ENCODE results near the gene STUB1. TPM values are rescaled to one million over a fixed set of nuclear protein-coding genes. Genes with fewer than 3 reads are reported as not detected.
"Not testable (repeated sequence)": the region's sequence is repeated elsewhere in the genome, so short reads cannot be mapped to it uniquely, and the experiment has no call there.

Gene STUB1
- total RNA-seq, 2 donors from 2014 or later: 63.3 to 205 TPM

GRCh38 chr16:711548-712320, 31.5 kb downstream of the STUB1 start:
- ATAC-seq (peak; percentile 36), DNase-seq (peak; percentile 76 to 83 (median 80))
- no peaks in the 10 kb centered on the region for H3K36me3 ChIP-seq (replicated peaks in 1 of 2; ENCODE audit: insufficient read depth in 1 of 2, low read depth in 2 of 2)
- H3K27ac ChIP-seq: no peak overlapping the region
- peaks cover 30% of the 10 kb centered on the region for H3K4me1 ChIP-seq
- TF ChIP-seq POLR2A (IDR thresholded peaks at IDR 0.05) (no peak), CTCF (IDR thresholded peaks at IDR 0.05) (peak; percentile 86 to 94 (median 89))
- 6 to 9% methylated on average over 16 to 24 of the region's 25 CpGs for WGBS, 2 donors
- no peak overlapping the region for H3K4me3 ChIP-seq
- peaks cover 0 to 24% of the 10 kb centered on the region in 2 donors for H3K27me3 ChIP-seq
- no peaks in the 10 kb centered on the region for H3K9me3 ChIP-seq
- intact Hi-C loops (cut with DNase I): loop anchor here (5.0 kb wide), 1 partner anchor 341 kb away; no protein-coding TSS in a partner anchor

DNA sequence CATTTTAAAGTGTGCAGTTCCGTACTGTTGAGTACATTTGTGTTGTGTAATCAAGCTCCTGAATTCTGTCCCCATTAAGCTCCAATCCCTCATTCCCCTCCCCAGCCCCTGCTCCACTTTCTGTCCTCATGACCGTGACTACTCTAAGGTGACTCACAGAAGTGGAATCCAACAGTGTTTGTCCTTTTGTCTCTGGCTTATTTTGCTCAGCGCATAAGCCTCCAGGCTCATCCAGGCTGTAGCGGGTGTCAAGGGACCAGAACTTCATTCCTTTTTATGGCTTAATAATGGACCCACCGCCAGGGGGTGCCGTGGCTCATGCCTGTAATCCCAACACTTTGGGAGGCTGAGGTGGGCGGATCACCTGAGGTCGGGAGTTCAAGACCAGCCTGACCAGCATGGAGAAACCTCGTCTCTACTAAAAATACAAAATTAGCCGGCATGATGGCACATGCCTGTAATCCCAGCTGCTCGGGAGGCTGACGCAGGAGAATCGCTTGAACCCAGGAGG, 32.6 kb downstream of the STUB1 start:
- intact Hi-C loops (cut with DNase I): loop anchor here (5.0 kb wide), 1 partner anchor 340 kb away; no protein-coding TSS in a partner anchor
- not testable (repeated sequence) for H3K9me3 ChIP-seq; ATAC-seq; H3K36me3 ChIP-seq (replicated peaks in 1 of 2; ENCODE audit: insufficient read depth in 1 of 2, low read depth in 2 of 2); H3K4me3 ChIP-seq; H3K27ac ChIP-seq
- Histone ChIP-seq H3K4me1 (peaks cover 40% of the 10 kb centered on the region), H3K27me3 (peaks cover 0 to 24% of the 10 kb centered on the region in 2 donors)
- WGBS, 2 donors: 45% methylated on average over 4 to 13 of the region's 13 CpGs
- DNase-seq: peak in 1 of 4 donors; percentile 41
- peak in 2 of 7 experiments; percentile 13 to 21 for TF ChIP-seq CTCF (IDR thresholded peaks at IDR 0.05)

- intact Hi-C loops (cut with DNase I): loop anchor here (5.0 kb wide), 1 partner anchor 338 kb away; no protein-coding TSS in a partner anchor
- Histone ChIP-seq H3K27ac (no peak overlapping the region), H3K36me3 (replicated peaks in 1 of 2; ENCODE audit: insufficient read depth in 1 of 2, low read depth in 2 of 2) (no peaks in the 10 kb centered on the region), H3K9me3 (no peaks in the 10 kb centered on the region), H3K27me3 (peaks cover 0 to 16% of the 10 kb centered on the region in 2 donors), H3K4me1 (peaks cover 52% of the 10 kb centered on the region), H3K4me3 (no peak overlapping the region)
- TF ChIP-seq POLR2A (IDR thresholded peaks at IDR 0.05) (no peak), CTCF (IDR thresholded peaks at IDR 0.05) (no peak)
- WGBS, 2 donors: 74 to 81% methylated on average over 2 to 11 of the region's 11 CpGs
- no peak for ATAC-seq
- no peak for DNase-seq
Measured at GRCh38 chr16:714079-714478, 33.9 kb downstream of the STUB1 start.

GRCh38 chr16:714558-715476, 34.6 kb downstream of the STUB1 start, which contains the start of gene METRN:
TSS of gene METRN (plus strand) at chr16:715118. CDS start at chr16:715290, 172 bp downstream.
- peak; percentile 91 for ATAC-seq
- peak within 1 kb of the TSS; percentile 16 to 73 (median 63) for H3K27ac ChIP-seq
- no peak for TF ChIP-seq POLR2A (IDR thresholded peaks at IDR 0.05)
- no peak for TF ChIP-seq CTCF (IDR thresholded peaks at IDR 0.05)
- 3 to 6% methylated on average over 5 to 55 of the region's 108 CpGs for WGBS, 2 donors
- intact Hi-C loops (cut with DNase I): loop anchor here (5.0 kb wide), 1 partner anchor 337 kb away; no protein-coding TSS in a partner anchor
- H3K9me3 ChIP-seq: no peaks in the 10 kb centered on the region
- peaks cover 0 to 15% of the 10 kb centered on the region in 2 donors for H3K27me3 ChIP-seq
- H3K4me1 ChIP-seq: peaks cover 59% of the 10 kb centered on the region
- H3K4me3 ChIP-seq: peak within 1 kb of the TSS; percentile 25 to 43
- peak; percentile 92 to 95 (median 93) for DNase-seq
- H3K36me3 ChIP-seq (replicated peaks in 1 of 2; ENCODE audit: insufficient read depth in 1 of 2, low read depth in 2 of 2): no peaks in the 10 kb centered on the region
